DOHH2 (cell line): ENCODE results near the gene CHRND.

Experiments
- H3F3A ChIP-seq: fragments of 200-600 bp; sonication (generic), shearing (Covaris generic); 2 replicates; pipeline ENCODE4 v1.6.0; 2016; ENCODE audit warnings: antibody characterized with exemption, mild to moderate bottlenecking; ENCODE audit not compliant: control insufficient read depth, insufficient read depth
- H3K27ac ChIP-seq: fragments of 200-600 bp; sonication (generic); 2 replicates; pipeline ENCODE4 v1.5.1; 2014; ENCODE audit warnings: low read depth, mild to moderate bottlenecking, low read length, moderate library complexity
- H3K27me3 ChIP-seq: fragments of 200-600 bp; sonication (generic); 2 replicates; pipeline ENCODE4 v1.6.1; 2014; ENCODE audit warnings: mild to moderate bottlenecking, low read length, mixed read lengths; ENCODE audit not compliant: control insufficient read depth
- H3K36me3 ChIP-seq: fragments of 200-600 bp; sonication (generic); 2 replicates; pipeline ENCODE4 v1.6.1; 2014; ENCODE audit warnings: mild to moderate bottlenecking, low read length, moderate library complexity, mixed read lengths; ENCODE audit not compliant: control insufficient read depth
- H3K4me1 ChIP-seq: fragments of 200-600 bp; sonication (generic); 2 replicates; pipeline ENCODE4 v1.6.1; 2014; ENCODE audit warnings: mild to moderate bottlenecking, low read length, mixed read lengths; ENCODE audit not compliant: control insufficient read depth
- H3K4me2 ChIP-seq: fragments of 200-600 bp; sonication (generic); 2 replicates; pipeline ENCODE4 v1.6.0; 2014; ENCODE audit warnings: mild to moderate bottlenecking, low read length, moderate library complexity
- H3K4me3 ChIP-seq: fragments of 200-600 bp; sonication (generic); 2 replicates; pipeline ENCODE4 v1.5.1; 2014; ENCODE audit warnings: mild to moderate bottlenecking, low read length, mixed read lengths
- H3K79me2 ChIP-seq: fragments of 200-600 bp; sonication (generic); 2 replicates; pipeline ENCODE4 v1.6.1; 2014; ENCODE audit warnings: mild to moderate bottlenecking, low read length, mixed read lengths; ENCODE audit not compliant: control insufficient read depth
- H3K9me2 ChIP-seq: fragments of 200-600 bp; sonication (generic); replicated peaks from 2 replicates; pipeline ENCODE4 v1.6.1; 2014; ENCODE audit warnings: mild to moderate bottlenecking, low read length, mixed read lengths; ENCODE audit not compliant: control insufficient read depth
- H3K9me3 ChIP-seq: fragments of 200-600 bp; sonication (generic); 2 replicates; pipeline ENCODE4 v1.6.1; 2014; ENCODE audit warnings: antibody characterized with exemption, low read length, mixed read lengths; ENCODE audit not compliant: control insufficient read depth, insufficient read depth
- H4K20me1 ChIP-seq: fragments of 200-600 bp; sonication (generic); 2 replicates; pipeline ENCODE4 v1.6.0; 2014; ENCODE audit warnings: low read depth, mild to moderate bottlenecking, antibody characterized with exemption, low read length, moderate library complexity; ENCODE audit not compliant: control insufficient read depth, insufficient read depth
- EZH2phosphoT487 ChIP-seq: fragments of 200-600 bp; sonication (generic); IDR thresholded peaks from 2 replicates; pipeline ENCODE4 v1.6.1; 2017; ENCODE audit warnings: borderline replicate concordance, mild to moderate bottlenecking, antibody characterized with exemption, low read length, moderate library complexity, mixed read lengths
- TF ChIP-seq, protein P1 (sequence below): fragments of 200-600 bp; sonication (generic); IDR thresholded peaks from one replicate; pipeline ENCODE4 v1.5.1; 2014; ENCODE audit warnings: antibody characterized with exemption, mild to moderate bottlenecking, low read depth, low read length; ENCODE audit not compliant: poor library complexity, severe bottlenecking

CHRND gene

DNA sequence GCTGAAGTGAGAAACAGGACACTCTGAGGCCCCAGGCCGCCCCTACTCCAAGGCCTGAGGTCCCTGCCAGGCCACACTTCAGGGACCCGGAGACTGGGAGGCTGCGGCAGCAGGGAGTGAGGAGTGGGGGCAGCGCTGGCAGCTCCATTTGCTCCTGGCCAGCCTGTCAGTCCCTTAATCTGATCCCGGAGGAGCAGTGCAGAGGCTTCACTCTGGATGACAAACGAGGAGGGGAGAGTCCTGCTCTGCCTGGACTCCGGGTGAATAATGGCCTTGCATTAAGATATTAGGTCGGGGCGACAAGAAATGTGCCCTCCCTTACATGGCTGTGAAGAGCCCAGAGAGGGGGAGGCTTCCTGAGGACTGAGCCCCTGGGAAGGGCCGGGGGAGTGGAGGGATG lies 20.1 kb upstream of the CHRND start:
- no peaks in the 10 kb centered on the region for H3K79me2 ChIP-seq
- H3K4me2 ChIP-seq: no peak overlapping the region
- H4K20me1 ChIP-seq: no peaks in the 10 kb centered on the region
- no peak overlapping the region for H3K4me3 ChIP-seq
- TF ChIP-seq EZH2phosphoT487: no peak
- TF ChIP-seq, protein P1, sequence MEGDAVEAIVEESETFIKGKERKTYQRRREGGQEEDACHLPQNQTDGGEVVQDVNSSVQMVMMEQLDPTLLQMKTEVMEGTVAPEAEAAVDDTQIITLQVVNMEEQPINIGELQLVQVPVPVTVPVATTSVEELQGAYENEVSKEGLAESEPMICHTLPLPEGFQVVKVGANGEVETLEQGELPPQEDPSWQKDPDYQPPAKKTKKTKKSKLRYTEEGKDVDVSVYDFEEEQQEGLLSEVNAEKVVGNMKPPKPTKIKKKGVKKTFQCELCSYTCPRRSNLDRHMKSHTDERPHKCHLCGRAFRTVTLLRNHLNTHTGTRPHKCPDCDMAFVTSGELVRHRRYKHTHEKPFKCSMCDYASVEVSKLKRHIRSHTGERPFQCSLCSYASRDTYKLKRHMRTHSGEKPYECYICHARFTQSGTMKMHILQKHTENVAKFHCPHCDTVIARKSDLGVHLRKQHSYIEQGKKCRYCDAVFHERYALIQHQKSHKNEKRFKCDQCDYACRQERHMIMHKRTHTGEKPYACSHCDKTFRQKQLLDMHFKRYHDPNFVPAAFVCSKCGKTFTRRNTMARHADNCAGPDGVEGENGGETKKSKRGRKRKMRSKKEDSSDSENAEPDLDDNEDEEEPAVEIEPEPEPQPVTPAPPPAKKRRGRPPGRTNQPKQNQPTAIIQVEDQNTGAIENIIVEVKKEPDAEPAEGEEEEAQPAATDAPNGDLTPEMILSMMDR: no peak
- no peaks in the 10 kb centered on the region for H3K9me3 ChIP-seq
- no peaks in the 10 kb centered on the region for H3K4me1 ChIP-seq
- peaks cover 28% of the 10 kb centered on the region for H3K27me3 ChIP-seq
- H3K27ac ChIP-seq: no peak overlapping the region
- H3F3A ChIP-seq: no peaks in the 10 kb centered on the region
- no peaks in the 10 kb centered on the region for H3K36me3 ChIP-seq
- H3K9me2 ChIP-seq: no peaks in the 10 kb centered on the region

DNA sequence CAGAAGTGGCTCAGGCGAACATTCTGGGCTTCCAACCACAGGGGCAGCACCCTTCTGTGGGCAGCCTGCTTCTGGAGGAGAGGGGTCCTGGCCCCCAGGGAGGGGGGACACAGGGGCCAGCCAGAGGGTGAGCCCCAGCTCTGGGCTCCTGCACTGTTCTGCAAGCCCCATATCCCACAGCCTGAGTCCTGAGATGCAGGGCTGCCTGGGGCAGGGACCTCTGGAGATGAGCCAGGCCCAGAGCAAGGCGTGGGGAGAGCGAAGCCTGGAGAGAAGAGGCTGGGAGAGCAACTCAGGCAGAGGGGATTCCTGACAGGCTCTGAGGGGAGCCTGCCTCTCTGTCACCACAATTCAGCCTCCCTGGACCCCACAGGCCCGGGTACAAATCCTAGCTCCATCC lies 19.3 kb upstream of the CHRND start:
- no peaks in the 10 kb centered on the region for H3K36me3 ChIP-seq
- no peak overlapping the region for H3K27ac ChIP-seq
- no peaks in the 10 kb centered on the region for H3K4me1 ChIP-seq
- no peak overlapping the region for H3K4me2 ChIP-seq
- no peaks in the 10 kb centered on the region for H4K20me1 ChIP-seq
- H3K4me3 ChIP-seq: no peak overlapping the region
- H3F3A ChIP-seq: no peaks in the 10 kb centered on the region
- TF ChIP-seq, protein P1: no peak
- no peak for TF ChIP-seq EZH2phosphoT487
- peaks cover 28% of the 10 kb centered on the region for H3K27me3 ChIP-seq
- H3K79me2 ChIP-seq: no peaks in the 10 kb centered on the region
- no peaks in the 10 kb centered on the region for H3K9me2 ChIP-seq
- H3K9me3 ChIP-seq: no peaks in the 10 kb centered on the region

DNA sequence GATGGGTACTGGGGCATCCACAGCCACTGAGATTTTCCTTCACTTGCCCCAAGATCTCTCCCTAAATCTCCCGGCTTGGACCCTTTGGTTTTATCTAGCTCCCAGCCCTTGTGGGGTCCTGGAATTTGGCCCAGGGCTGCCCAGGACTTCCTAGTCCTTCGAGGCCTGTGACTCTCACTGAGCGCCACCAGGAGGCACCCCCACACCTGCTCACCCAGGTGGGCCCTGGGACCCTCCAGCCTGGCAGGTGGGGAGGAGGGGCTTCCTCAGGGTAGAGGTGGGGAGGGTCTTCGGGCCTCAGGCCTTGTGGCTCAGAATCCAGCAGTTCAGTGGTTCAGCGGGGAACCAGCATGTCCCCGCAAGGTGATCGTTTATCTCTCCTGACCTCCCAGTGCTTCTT lies 17.7 kb upstream of the CHRND start:
- Histone ChIP-seq H3K4me1 (no peaks in the 10 kb centered on the region), H3K9me3 (no peaks in the 10 kb centered on the region), H4K20me1 (no peaks in the 10 kb centered on the region), H3K27me3 (peaks cover 21% of the 10 kb centered on the region), H3K4me2 (no peak overlapping the region), H3F3A (no peaks in the 10 kb centered on the region), H3K27ac (no peak overlapping the region), H3K4me3 (no peak overlapping the region), H3K79me2 (no peaks in the 10 kb centered on the region), H3K9me2 (no peaks in the 10 kb centered on the region), H3K36me3 (no peaks in the 10 kb centered on the region)
- no peak for TF ChIP-seq EZH2phosphoT487
- TF ChIP-seq, protein P1: peak; percentile 24
